Liver (tissue), 3 donors: ENCODE measurements around the gene ANKRD33B.

Experiments
- CTCF ChIP-seq: fragments of 150-350 bp; IDR thresholded peaks from 2 replicates; pipeline ENCODE4 v1.5.1; 2017; ENCODE audit warnings: improper control_type of control experiment, low read depth, low read length; ENCODE audit not compliant: missing input control
- GABPA ChIP-seq, 2 donors: IDR thresholded peaks in 1 of 2; conservative IDR thresholded peaks in 1 of 2; 2 replicates each; pipeline ENCODE4 v1.6.1; 2016; ENCODE audit warnings: antibody characterized with exemption in 2 of 2, mild to moderate bottlenecking in 1 of 2, moderate library complexity in 1 of 2
- RAD21 ChIP-seq, 2 donors: IDR thresholded peaks; 2 replicates each; pipeline ENCODE4 v1.6.1; 2016; ENCODE audit warnings: antibody characterized with exemption in 2 of 2, mild to moderate bottlenecking in 2 of 2
- REST ChIP-seq: IDR thresholded peaks from 2 replicates; pipeline ENCODE4 v1.6.1; 2016; ENCODE audit warnings: antibody characterized with exemption, mild to moderate bottlenecking
- SP1 ChIP-seq: IDR thresholded peaks from 2 replicates; pipeline ENCODE4 v1.6.1; 2018; ENCODE audit warnings: antibody characterized with exemption, mild to moderate bottlenecking
- TAF1 ChIP-seq: conservative IDR thresholded peaks from 2 replicates; pipeline ENCODE4 v1.6.1; 2016; ENCODE audit warnings: antibody characterized with exemption, mild to moderate bottlenecking
- YY1 ChIP-seq: IDR thresholded peaks from 2 replicates; pipeline ENCODE4 v1.6.1; 2016; ENCODE audit warnings: antibody characterized with exemption, mild to moderate bottlenecking
- donor health status: healthy.
- donor health status: healthy.

GRCh38 chr5:10681731-10682679 lies 118.1 kb downstream of the ANKRD33B start:
- TF ChIP-seq CTCF (no peak), GABPA (IDR thresholded peaks at IDR 0.05 in 1 of 2, conservative IDR thresholded peaks at IDR 0.05 in 1 of 2) (no peak), RAD21 (IDR thresholded peaks at IDR 0.05) (no peak), SP1 (no peak), TAF1 (no peak), REST (no peak), YY1 (no peak)
